NCI-H460 (cell line): ENCODE data around the gene STK16. TPM values are rescaled to one million over a fixed set of nuclear protein-coding genes. Genes with fewer than 3 reads are reported as not detected.
A peak's percentile ranks its signal among the peaks of the same experiment; 100 is the strongest.

Source experiments
- DNase-seq: peaks from one replicate; pipeline ENCODE4 v3.0.0-alpha.2; 2016; ENCODE audit warnings: low read depth; ENCODE audit errors: extremely low read depth
- total RNA-seq: library from RNA; depleted of rRNA; stranded (reverse); fragments of >200 nt; shearing (Covaris generic); gene quantifications from 2 replicates; pipeline ENCODE4 v1.2.3, GENCODE V29; 2014

STK16 gene
- total RNA-seq, 1 experiment from 2014 or later = 20.9 TPM

DNA sequence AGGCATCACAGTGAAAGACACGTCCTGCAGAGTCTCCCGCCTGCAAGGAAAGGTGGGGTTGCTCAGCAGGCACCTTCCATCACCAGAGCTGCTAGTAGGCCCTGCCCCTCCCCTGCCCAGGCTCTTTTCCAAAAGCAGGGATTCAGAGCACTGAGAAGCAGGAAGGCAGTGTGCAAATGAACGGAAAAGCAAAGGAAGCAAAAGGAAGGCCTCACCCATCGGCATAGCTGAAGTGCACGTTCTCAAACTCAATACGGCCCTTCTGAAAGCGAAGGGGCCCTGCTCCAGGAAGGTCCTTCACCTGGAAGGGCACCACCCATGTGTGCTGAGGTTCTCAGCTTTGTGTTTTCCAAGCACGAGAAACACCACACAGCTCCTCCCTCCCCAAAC is 32.3 kb upstream of the STK16 start:
- DNase-seq = no peak

GRCh38 chr2:219213486-219214071 is 31.7 kb upstream of the STK16 start:
- DNase-seq = no peak

- DNase-seq = no peak
These were observed 31.1 kb upstream of the STK16 start for GRCh38 chr2:219214141-219214540.

- no peak for DNase-seq
These were observed 30.5 kb upstream of the STK16 start for GRCh38 chr2:219214786-219215185.

DNA sequence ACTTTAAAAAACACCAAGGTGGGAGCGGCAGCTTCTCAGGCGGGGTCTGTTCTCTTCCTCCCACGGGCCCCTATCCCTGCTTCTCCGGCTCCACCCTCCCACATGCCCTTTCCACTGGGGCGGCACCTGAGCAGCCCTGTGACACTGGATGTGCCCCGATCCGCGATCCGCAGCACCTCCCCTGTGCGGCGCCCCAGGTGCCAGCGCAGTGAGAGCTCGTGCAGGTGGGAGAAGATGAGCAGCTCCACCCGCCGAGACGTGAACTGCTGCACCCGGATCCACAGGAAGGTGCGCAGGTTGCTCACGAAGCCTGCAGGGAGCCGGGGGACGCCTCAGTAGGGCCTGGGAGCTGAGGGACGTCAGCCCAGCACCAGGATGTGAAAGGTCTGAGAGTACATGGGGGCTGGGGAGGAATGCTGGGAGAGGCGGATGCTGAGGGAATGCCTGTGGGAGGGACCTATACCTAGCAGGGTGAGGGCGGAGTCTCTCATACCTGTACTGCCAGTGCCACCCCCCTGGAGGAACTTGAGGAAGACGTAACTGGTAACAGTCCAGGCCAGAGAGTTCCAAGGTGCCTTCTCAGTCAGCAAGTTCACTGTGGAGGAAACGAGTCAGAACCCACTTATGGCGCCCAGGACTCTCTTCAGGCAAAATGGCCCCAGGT is 29.3 kb upstream of the STK16 start:
- no peak for DNase-seq

DNA sequence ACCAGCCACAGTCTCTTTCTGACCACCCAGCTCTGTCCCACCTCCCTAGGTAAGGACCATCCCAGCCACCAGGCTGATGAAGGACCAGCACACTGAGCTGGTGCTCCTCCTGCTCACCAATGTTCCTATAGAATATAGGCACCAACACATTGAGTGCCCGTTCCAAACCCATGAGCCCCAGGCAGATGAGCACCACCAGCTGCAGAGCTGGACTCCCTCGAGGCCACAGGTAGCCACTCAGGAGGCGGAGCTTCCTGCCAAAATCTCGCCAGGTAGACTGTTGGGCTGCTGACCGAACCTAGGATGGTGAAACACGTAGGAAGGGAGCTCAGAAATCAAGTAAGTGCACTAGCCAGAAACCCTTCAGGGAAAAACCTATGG is 28.8 kb upstream of the STK16 start:
- no peak for DNase-seq

GRCh38 chr2:219218217-219218731 is 27.0 kb upstream of the STK16 start:
- peak; percentile 48 for DNase-seq

- DNase-seq = peak; percentile 93
These were observed 26.3 kb upstream of the STK16 start, which contains the start of gene ABCB6 for GRCh38 chr2:219218732-219219701. Gene ABCB6, minus strand, starts transcription at chr2:219218958. Its CDS starts 285 bp downstream, at chr2:219218673.

GRCh38 chr2:219219784-219220532 is 25.3 kb upstream of the STK16 start:
- DNase-seq = no peak

DNA sequence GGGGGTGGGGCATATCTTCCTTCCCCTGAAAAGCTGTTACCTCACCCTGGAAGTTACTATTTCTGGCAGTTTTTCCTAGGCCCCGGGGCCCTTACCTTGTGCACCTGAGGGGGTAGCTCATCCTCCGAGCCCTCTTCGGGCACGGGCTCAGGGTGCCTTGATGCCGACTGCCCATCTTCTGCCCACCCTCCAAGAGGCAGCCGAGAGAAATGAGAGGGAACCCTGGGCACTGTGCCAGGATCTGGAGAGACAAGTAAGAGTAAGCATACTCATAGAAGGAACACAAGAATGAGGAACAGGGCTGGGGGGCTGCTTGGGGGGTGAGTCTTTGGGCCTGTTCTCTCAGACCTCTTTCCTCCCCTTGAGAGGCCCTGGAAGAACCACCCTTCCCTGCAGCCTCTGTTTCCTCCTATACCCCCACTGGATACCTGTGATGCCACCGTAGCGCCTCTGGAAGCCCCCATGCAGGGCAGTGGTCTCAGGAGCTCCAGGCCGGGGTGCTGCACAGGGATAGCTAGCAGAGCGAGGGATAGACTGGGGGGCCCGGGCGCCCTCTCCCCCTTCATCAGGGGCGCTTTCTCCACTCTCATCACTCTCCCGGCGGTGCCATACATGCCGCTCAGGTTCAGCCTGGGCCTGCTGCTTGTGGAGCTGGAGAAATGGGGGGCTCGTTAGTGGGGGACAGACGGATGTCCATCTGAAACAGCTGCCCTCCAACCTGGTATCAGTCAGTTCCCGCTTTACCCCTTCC is 24.5 kb upstream of the STK16 start:
- DNase-seq = no peak

DNA sequence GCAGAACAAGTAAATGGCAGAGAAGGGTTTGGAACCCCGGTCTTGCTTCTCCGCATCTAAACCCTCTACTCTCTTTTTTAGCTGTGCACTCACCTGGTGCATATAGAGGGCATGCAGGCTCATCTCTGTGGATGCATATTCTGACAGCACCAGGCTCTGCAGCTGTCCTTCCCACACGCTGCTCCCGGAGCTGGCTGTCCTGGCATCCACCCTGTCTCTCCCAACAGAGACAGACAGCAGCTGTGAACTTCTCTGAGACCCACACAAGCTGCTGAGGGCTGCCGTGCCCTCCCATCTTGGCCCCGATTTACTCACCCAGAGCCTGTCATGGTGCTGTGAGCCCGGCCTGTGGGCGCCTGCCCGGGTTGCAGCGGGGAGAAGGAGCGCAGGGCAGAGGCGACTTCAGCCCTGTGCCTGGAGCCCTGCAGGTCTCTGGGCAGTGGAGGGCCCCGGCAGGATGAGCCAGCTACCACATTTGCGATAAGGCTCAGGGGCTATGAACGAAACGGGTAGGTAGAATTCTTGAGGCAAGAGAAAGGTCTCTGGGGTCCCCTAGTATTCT is 23.2 kb upstream of the STK16 start:
- no peak for DNase-seq

DNA sequence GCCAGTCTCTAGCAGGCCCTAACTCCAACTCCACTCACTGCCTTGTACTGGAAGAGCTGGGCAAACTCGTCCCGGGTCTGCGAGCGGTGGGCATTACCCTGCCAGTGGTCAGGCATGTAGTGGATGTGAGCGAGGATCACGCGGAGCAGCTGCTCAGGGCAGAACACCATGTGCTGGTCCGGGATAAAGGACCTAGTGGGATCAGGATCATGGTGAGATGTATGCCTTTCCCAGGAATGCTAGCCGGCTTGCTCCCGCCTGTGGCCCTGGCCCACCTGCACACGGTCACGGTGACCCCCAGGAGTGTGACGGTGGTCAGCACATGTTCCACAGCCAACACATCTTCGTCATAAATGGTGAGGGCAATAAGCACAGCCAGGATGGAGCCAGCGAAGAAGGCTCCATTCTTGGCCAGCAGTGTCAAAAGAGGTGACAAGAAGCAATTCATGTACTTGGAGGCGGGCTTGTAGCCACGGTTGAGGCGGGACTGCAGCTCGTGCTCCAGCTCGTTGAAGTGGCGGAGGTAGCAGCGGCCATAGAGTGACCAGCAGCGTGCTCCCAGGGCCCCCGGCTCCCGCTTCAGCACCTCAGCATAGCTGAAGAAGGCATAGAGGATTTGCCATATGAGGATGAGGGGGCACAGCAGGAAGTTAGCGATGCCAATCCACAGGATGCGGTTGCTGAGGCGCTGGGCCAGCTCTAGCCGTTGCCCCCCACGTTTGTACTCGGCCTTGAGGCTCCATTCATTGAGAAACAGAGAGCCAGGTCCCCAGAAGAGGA is 21.3 kb upstream of the STK16 start:
- DNase-seq = no peak

DNA sequence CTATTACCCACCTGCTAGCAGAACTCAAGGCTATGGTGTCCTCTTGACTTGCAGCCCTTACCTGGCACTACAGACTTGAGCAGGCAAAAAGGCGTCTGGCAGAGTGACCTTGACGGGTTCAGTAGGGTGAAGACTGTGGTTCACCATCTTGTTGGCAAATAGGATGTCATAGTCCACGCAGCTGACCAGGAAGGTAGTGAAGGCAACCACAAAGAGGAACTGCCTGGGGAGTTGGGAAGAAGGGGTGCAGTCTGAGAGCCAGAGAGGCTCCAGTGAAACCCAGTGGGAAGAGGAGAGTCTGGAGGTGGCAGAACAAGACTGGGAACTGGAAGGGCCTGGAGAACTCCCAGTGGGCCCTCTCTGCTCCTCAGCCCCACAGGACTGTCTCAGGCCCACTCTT is 19.9 kb upstream of the STK16 start:
- no peak for DNase-seq

GRCh38 chr2:219228041-219228910 is 17.0 kb upstream of the STK16 start:
- no peak for DNase-seq

DNA sequence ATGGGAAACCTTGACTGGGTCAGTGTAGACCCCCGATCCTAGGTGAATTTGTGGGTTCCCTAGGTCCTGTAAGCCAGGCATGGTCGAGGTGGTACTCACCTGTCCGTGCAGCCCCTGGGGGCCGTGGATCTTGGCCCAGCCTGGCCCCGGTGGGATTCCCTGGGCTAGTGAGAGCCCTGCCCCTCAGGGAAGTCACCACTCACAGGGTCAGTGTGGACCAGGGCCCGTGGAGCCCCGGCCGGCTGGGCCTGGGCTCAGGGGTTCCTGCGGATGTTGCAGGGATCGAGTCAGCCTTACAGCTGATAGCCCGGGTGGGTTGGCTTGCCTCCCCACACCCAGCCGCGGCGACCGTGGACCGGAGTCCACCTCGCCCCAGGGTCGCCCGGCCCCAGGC is 16.4 kb upstream of the STK16 start:
- DNase-seq = no peak

DNA sequence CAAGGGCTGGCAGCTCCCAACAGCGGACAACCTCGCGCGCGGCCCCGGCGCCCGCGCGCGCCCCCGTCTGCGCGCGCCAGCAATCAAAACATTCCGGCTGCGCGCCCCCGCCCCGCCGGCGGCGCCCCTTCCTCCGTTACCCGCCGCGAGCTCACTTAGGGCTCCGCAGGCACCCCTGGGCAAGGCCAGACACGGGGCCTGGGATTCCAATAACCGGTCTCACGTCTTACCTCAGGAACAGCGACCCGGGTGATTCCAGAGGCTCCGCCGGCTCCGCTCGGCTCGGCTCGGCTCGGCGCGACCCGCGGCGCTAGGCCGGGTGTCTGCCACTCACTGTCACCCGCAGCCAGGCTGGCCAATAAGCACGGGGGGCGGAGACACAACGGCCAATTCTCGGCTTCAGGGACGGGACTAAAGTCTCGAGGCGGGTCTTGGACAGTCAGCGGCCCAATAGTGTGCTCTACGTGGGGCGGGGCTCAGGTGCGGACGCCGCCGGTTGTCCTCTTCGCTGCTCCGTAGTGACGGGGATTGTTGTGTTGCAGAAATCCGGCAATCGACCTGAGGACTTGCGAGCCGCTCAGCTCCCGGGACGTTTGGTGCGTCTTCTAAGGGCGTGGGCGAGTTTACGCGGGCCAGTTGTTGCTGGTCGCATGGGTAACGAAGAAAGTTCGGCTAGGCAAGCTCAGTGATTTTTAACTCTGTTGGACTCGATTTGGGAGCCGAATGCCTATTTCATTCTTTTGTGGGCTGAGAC is 15.8 kb upstream of the STK16 start, which contains the start of the genes ANKZF1 and ATG9A:
TSS of gene ANKZF1 (plus strand) at position 502 of the 754 bp plus-strand sequence. CDS start 452 bp downstream, outside the sequence.
TSS of gene ATG9A (minus strand) at position 332 of the 754 bp plus-strand sequence. CDS start 1,612 bp downstream, outside the sequence.
- peak; percentile 99 for DNase-seq

- DNase-seq = no peak
These were observed 15.2 kb upstream of the STK16 start for GRCh38 chr2:219230059-219230540.
